Activated CD8-positive, alpha-beta T cell treated with anti-CD3 and anti-CD28 coated beads for 36 hours (primary cell): ENCODE measurements around the gene CDK4. TPM values are rescaled to one million over a fixed set of nuclear protein-coding genes. Genes with fewer than 3 reads are reported as not detected.

Experiments
- ATAC-seq: fragments of 200-7000 bp; cut with Tn5 transposase; one replicate; pipeline ENCODE4 v1.10.0; 2021; ENCODE audit warnings: mild to moderate bottlenecking, moderate library complexity
- CTCF ChIA-PET: fragments of 350-600 bp; sonication (Branson Sonifier 250); formaldehyde crosslinking; loops from one replicate; lab custom pipeline; 2021; ENCODE audit warnings: antibody characterized with exemption; lab: Charles Lee
- POLR2A ChIA-PET: fragments of 350-600 bp; sonication (Branson Sonifier 250); formaldehyde crosslinking; loops from one replicate; lab custom pipeline; 2021; ENCODE audit warnings: antibody characterized with exemption; lab: Charles Lee
- DNase-seq: peaks from one replicate; pipeline ENCODE4 v3.0.0-alpha.2; 2020
- H3K27ac Mint-ChIP-seq: one replicate; pipeline ENCODE4 v1.8.0; 2021; ENCODE audit warnings: mild to moderate bottlenecking, mixed read lengths
- H3K27me3 Mint-ChIP-seq: one replicate; pipeline ENCODE4 v1.8.0; 2021; ENCODE audit warnings: mixed read lengths
- H3K36me3 Mint-ChIP-seq: one replicate; pipeline ENCODE4 v1.8.0; 2021; ENCODE audit warnings: low read depth, mixed read lengths
- H3K4me1 Mint-ChIP-seq: one replicate; pipeline ENCODE4 v1.8.0; 2021; ENCODE audit warnings: low read depth, mixed read lengths
- H3K4me3 Mint-ChIP-seq: one replicate; pipeline ENCODE4 v1.8.0; 2021; ENCODE audit warnings: mild to moderate bottlenecking, moderate library complexity, mixed read lengths
- H3K9me3 Mint-ChIP-seq: one replicate; pipeline ENCODE4 v1.8.0; 2021; ENCODE audit warnings: mixed read lengths
- CTCF ChIP-seq: fragments of 200-600 bp; IDR thresholded peaks from one replicate; pipeline ENCODE4 v1.8.0; 2022; ENCODE audit warnings: antibody characterized with exemption, mild to moderate bottlenecking
- intact Hi-C: fragments of 100-400 bp; cut with micrococcal nuclease; formaldehyde crosslinking; loops from one replicate; pipeline ENCODE4 v1.10.0; 2022
- total RNA-seq, 2 experiments: library from RNA; stranded (reverse); gene quantifications; one replicate each; pipeline ENCODE4 v1.2.3, GENCODE V29; 2021

CDK4 gene
- total RNA-seq, 2 experiments from 2014 or later = 218 to 221 TPM

- ATAC-seq (no peak), DNase-seq (no peak)
- Mint-ChIP-seq H3K9me3 (no peaks in the 10 kb centered on the region), H3K27me3 (no peaks in the 10 kb centered on the region), H3K27ac (no peak overlapping the region), H3K36me3 (peaks cover 37% of the 10 kb centered on the region), H3K4me1 (peaks cover 43% of the 10 kb centered on the region), H3K4me3 (no peak overlapping the region)
- intact Hi-C loops = no loop called here
- POLR2A ChIA-PET = no interaction called here
- no peak for TF ChIP-seq CTCF
- CTCF ChIA-PET = interaction anchor here (1.8 to 3.0 kb wide), 3 partner anchors 9 to 148 kb away, joined by 5 to 74 read pairs (median 6); partner anchors contain the start of genes AVIL and CYP27B1
These were observed 5.7 kb upstream of the CDK4 start for GRCh38 chr12:57757771-57758170.

GRCh38 chr12:57756406-57757341, 4.6 kb upstream of the CDK4 start:
- Mint-ChIP-seq H3K9me3 (no peaks in the 10 kb centered on the region), H3K4me1 (peaks cover 47% of the 10 kb centered on the region), H3K4me3 (peak overlapping the region; percentile 79), H3K36me3 (peaks cover 37% of the 10 kb centered on the region), H3K27ac (peak overlapping the region; percentile 67), H3K27me3 (no peaks in the 10 kb centered on the region)
- CTCF ChIA-PET = interaction anchor here (0.7 to 3.0 kb wide), 33 partner anchors 9 to 232 kb away, joined by 3 to 74 read pairs (median 5); partner anchors contain the start of genes AVIL, CYP27B1, EEF1AKMT3 and METTL1
- POLR2A ChIA-PET = interaction anchor here (0.8 to 2.4 kb wide), 10 partner anchors 8 to 1127 kb away, joined by 3 to 10 read pairs (median 6); partner anchors contain the start of genes BAZ2A, EEF1AKMT3, METTL1 and TSPAN31
- peak; percentile 81 for TF ChIP-seq CTCF
- intact Hi-C loops = no loop called here
- peak; percentile 81 for DNase-seq
- ATAC-seq = peak; percentile 33

- H3K4me1 Mint-ChIP-seq = peaks cover 55% of the 10 kb centered on the region
- ChIA-PET CTCF (interaction anchor here (0.7 to 3.0 kb wide), 21 partner anchors 11 to 231 kb away, joined by 3 to 74 read pairs (median 5); partner anchors contain the start of genes AVIL, CYP27B1, EEF1AKMT3 and METTL1), POLR2A (interaction anchor here (0.8 to 2.4 kb wide), 8 partner anchors 8 to 1126 kb away, joined by 3 to 10 read pairs (median 8); partner anchors contain the start of genes BAZ2A, EEF1AKMT3, METTL1 and TSPAN31)
- no peaks in the 10 kb centered on the region for H3K9me3 Mint-ChIP-seq
- H3K36me3 Mint-ChIP-seq = peaks cover 41% of the 10 kb centered on the region
- H3K27ac Mint-ChIP-seq = peak overlapping the region; percentile 21
- ATAC-seq (no peak), DNase-seq (peak; percentile 39)
- no peaks in the 10 kb centered on the region for H3K27me3 Mint-ChIP-seq
- TF ChIP-seq CTCF = no peak
- intact Hi-C loops = no loop called here
- peak overlapping the region; percentile 79 for H3K4me3 Mint-ChIP-seq
These were observed 3.6 kb upstream of the CDK4 start for GRCh38 chr12:57755454-57756372.

- Mint-ChIP-seq H3K27ac (no peak overlapping the region), H3K27me3 (no peaks in the 10 kb centered on the region), H3K4me3 (peak overlapping the region; percentile 35), H3K4me1 (peaks cover 60% of the 10 kb centered on the region), H3K9me3 (no peaks in the 10 kb centered on the region), H3K36me3 (peaks cover 42% of the 10 kb centered on the region)
- no peak for DNase-seq
- POLR2A ChIA-PET = interaction anchor here (2.3 to 2.4 kb wide), 2 partner anchors 9 to 17 kb away, joined by 8 to 9 read pairs; partner anchors contain the start of genes EEF1AKMT3 and METTL1
- TF ChIP-seq CTCF = no peak
- intact Hi-C loops = no loop called here
- CTCF ChIA-PET = interaction anchor here (3.0 kb wide), 1 partner anchor 11 kb away, joined by 74 read pairs; the partner anchor contains the start of gene CYP27B1
- no peak for ATAC-seq
These were observed 3.0 kb upstream of the CDK4 start for GRCh38 chr12:57755194-57755453.
